HG03378 (cell line): ENCODE measurements around the gene SYNGAP1.
"Not testable (repeated sequence)": the region's sequence is repeated elsewhere in the genome, so short reads cannot be mapped to it uniquely, and the experiment has no call there.

Source experiments
- ATAC-seq: cut with Tn5 transposase; IDR thresholded peaks from one replicate; pipeline ENCODE4 v1.9.1; 2021; ENCODE audit warnings: mild to moderate bottlenecking, moderate library complexity; ENCODE audit not compliant: unreplicated experiment

SYNGAP1 gene

DNA sequence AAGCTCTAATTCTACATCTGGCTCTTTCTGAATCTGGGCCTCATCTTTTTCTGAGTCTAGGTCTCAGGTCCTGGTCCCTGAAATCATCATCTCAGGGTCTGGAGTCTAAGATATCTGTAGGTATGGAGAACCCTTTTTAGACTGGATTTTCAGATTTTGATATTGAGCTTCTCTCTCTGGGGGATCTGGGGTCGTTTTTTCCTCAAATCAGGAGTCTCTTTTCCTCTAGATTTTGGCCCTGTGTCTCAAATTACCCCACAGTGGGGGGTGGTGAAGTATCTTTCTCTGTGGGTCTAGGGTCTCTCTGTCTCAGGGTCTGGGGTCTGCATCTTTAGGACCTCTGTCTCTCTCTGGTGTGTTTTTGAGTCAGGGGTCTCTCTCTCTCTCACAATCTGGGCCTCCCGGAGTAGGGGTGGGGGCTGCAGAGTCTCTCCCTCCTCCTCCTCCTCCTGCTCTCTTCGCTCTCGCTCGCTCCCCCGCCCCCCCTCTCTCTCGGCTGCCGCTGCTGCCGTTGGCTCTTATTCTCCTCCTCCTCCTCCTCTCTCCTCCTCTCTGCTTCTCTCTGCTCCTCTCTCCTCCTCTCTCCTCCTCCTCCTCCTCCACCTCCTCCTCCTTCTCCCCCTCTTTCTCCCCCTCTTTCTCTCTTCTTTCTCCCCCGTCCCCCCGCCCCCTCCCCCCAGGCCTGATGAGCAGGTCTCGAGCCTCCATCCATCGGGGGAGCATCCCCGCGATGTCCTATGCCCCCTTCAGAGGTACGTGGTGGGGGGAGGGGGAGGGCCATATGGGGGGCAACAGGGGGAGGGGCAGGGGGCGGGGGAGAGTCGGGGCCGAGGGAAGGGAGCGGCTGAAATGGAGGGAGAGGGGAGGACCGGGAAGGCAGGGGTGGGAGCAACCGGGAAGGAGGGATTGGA, at the start of gene SYNGAP1:
Gene SYNGAP1 (plus strand): TSS at position 486 of the 911 bp plus-strand sequence. CDS start 200 bp downstream, at position 686.
- ATAC-seq, result no peak

- not testable (repeated sequence) for ATAC-seq
These were observed 48.0 kb upstream of the SYNGAP1 start for GRCh38 chr6:33371901-33372300.

DNA sequence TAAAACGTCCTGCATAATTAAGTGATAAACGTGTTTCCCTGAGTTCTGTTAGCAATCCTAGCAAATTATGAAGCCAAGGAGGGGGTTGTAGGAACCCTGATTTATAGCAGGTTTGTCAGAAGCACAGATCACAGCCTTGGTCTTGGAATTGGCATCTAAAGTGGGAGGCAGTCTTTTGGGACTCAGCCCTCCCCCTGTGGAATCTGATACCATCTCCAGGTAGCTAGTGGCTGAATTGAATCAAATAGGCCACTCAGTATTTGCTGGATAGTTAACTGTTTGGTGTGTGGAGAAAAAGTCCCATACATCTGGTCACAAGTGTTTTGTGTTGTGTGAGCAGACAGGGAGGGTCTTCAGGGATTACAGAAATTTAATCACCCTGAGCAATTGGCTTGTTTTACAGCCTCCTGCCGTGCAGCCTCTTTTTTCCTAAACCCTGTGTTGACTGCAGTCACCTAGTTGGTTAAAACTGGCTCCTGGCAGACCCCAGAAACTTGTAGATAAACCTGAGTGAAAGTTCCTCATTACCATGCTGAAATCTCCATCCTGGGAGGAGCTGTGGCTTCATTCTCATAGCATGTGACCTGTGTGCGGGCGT, 47.2 kb upstream of the SYNGAP1 start:
- ATAC-seq, result no peak

DNA sequence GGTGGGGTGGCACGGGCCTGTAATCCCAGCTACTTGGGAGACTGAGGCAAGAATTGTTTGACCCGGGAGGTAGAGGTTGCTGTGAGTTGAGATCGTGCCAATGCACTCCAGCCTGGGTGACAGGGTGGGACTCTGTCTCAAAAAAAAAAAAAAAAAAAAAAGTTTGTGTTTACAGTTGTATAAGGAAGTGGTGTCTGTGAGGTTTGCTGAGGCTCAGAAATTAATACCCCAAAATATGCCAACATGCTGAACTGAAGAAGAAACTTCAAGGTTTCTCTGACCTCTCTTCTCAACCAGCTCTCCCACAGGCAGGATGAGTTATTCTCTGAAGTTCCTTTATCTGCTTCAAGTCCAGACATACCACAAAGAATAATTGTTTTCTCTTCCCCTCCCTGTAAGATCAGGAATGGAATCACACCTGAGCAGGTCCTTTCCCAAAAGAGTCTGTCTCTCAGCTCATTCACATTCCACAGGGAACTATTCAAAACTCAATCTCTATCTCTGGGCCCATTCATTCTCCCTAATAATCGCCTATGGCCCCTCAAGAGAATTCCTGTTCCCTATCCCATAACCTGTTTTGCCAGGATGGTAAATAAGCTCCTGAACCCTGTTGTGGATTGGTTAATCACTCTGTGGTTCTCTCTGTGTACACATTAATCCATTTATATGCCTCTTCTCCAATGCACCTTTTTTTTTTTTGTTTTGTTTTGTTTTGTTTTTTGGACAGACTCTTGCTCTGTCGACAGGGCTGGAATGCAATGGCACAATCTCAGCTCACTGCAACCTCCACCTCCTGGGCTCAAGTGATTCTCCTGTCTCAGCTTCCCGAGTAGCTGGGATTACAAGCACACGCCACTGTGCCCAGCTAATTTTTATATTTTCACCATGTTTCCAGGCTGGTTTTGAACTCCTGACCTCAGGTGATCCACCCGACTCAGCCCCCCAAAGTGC, 45.6 kb upstream of the SYNGAP1 start:
- no peak for ATAC-seq

DNA sequence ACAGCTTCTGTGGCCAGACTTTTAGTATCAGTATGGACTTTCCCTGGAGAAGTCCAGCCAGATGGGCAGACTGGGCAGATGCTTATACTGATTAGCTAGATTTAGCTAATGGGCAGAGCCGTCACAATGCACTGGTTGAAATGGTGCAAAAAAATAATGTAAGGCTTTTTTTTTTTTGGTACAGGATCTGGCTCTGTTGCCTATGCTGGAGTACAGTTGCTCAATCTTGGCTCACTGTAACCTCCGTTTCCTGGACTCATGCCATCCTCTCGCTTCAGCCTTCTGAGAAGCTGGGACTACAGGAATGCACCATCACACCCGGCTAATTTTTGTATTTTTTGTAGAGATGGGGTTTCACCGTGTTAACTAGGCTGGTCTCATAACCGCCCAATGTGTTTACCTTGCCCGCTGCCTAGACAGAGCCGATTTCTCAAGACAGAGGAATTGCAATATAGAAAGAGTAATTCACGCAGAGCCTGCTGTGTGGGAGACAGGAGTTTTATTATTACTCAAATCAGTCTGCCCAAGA, 44.7 kb upstream of the SYNGAP1 start:
- no peak for ATAC-seq

GRCh38 chr6:33377171-33377570, 42.7 kb upstream of the SYNGAP1 start:
- no peak for ATAC-seq

DNA sequence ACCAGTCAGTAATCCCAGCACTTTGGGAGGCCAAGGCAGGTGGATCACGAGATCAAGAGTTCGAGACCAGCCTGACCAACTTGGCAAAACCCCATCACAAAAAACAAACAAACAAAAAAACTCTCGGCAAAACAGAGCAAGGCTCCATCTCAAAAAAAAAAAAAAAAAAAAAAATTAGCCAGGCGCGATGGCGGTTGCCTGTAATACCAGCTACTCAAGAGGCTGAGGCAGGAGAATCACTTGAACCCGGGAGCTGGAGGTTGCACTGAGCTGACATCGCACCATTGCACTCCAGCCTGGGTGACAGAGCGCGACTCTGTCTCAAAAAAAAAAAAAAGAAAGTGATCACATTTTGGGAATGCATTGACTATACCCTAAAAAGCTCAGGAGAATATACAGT, 40.7 kb upstream of the SYNGAP1 start:
- ATAC-seq, result not testable (repeated sequence)

DNA sequence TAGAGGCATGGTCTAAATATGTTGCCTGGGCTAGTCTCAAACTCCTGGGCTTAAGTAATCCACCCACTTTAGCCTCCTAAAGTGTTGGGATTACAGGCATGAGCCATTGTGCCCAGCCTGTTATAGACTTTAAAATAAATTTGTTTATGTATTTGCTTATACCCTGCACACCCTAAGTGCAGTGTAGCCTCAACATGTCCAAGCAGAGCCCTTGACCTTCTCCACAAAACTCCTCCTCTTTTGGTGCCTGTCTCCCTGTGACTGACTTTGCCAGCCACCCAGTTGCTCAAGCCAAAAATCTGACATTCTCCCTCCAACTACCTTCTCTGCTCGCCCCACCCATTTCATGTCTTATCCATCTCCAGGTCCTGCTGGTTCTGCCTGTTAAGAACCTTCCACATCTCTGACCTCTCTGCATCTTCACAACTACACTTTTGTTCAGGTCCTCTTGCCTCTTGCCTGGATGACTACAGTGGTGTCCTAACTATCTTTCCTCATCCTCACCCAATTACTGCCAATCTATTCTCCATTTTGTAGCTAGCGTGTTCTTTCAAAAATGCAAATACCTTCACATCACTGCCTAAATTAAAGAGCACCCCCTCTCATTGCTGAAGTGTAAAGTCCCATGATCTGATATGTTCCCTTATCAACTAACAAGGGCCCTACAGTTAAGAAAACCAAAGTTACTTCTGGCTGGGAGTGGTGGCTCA, 39.4 kb upstream of the SYNGAP1 start:
- ATAC-seq, result no peak

GRCh38 chr6:33383427-33384185, 36.3 kb upstream of the SYNGAP1 start:
- no peak for ATAC-seq

GRCh38 chr6:33384581-33385020, 35.3 kb upstream of the SYNGAP1 start:
- no peak for ATAC-seq

GRCh38 chr6:33390173-33390572, 29.7 kb upstream of the SYNGAP1 start:
- no peak for ATAC-seq

GRCh38 chr6:33390767-33391277, 29.0 kb upstream of the SYNGAP1 start:
- ATAC-seq, result no peak

DNA sequence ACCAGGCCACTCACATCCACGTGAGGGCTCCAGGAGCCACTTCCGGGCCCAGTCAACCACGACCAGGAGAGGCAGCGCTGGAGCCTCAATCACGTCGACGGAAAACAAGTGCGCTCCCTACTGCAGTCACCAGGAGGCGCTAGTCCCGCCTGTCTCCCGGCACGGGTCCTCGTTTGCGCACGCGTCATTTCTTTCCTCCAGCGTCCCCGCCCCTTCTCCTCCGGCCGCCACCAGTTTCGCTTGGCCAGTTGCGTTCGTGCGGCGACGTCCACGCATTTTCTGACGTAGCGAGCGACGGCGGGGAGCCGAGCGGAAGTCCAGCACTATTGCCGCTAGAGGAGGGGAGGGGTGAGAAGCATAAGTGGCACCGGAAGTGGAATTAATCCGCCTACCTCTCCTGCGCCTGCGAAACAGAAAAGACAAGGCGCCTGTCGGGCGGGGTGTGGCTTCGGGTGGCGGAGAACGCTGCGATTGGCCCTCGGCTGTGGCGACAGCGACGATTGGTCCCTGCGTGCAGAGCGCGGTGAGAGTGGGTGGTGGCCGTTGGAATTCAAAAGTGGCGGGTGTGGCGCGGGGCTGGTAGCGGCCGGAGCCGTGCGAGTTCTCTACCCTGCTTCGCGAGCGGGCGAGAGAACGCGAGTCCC, 28.5 kb upstream of the SYNGAP1 start, which contains the start of gene KIFC1:
Gene KIFC1 (plus strand): TSS at position 546 of the 644 bp plus-strand sequence. CDS start 163 bp downstream, outside the sequence.
- ATAC-seq, result peak; percentile 79

GRCh38 chr6:33391922-33392594, 27.8 kb upstream of the SYNGAP1 start:
- peak; percentile 10 for ATAC-seq

- ATAC-seq, result no peak
These were observed 27.3 kb upstream of the SYNGAP1 start for GRCh38 chr6:33392595-33392948.

- ATAC-seq, result no peak
These were observed 26.9 kb upstream of the SYNGAP1 start for GRCh38 chr6:33392979-33393378.

DNA sequence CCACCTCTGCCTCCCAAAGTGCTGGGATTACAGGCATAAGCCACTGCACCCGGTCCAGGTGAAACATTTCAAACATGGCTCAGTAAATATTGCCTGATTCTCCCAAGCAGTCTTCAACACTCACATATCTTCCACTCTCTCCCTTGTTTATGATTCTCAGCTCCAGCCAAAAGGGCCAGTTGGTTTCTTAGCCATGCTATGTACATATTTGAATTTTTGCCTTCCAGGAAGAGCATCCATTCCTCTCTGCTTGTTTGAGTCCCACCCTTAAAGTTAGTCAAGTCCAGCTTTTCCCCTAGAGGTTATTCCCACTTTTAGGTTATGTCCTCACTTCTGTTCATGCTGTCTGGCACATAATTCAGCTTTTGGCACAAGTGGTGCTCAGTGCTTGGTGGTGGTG, 22.3 kb upstream of the SYNGAP1 start:
- no peak for ATAC-seq

DNA sequence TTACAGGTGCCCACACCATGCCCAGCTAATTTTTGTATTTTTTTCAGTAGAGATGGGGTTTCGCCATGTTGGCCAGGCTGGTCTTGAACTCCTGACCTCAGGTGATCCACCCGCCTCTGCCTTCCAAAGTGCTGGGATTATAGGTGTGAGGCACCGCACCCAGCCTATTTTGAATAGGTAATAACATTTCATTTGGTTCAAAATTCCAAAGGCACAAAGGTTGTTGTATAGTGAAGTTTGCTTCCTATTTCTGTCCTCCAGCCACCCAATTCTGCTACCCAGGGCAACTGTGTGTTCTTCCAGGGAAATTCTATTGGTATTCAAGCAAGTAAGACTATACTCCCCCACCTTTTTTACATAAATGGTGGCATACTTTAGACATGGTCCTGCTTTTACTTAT, 21.3 kb upstream of the SYNGAP1 start:
- not testable (repeated sequence) for ATAC-seq
